Renal cortical epithelial cell (primary cell): ENCODE measurements around the gene TMEM165. TPM values are rescaled to one million over a fixed set of nuclear protein-coding genes. Genes with fewer than 3 reads are reported as not detected.
"Not testable (repeated sequence)": the region's sequence is repeated elsewhere in the genome, so short reads cannot be mapped to it uniquely, and the experiment has no call there.

ENCODE experiments used
- DNase-seq: peaks from one replicate; pipeline ENCODE4 v3.0.0-alpha.2; 2011; ENCODE audit warnings: low read depth
- total RNA-seq: library from RNA; depleted of rRNA; stranded (reverse); fragments of >200 nt; gene quantifications from 2 replicates; pipeline ENCODE4 v1.2.3, GENCODE V29; 2014

Gene TMEM165
- 188 and 221 TPM in 2 replicates for total RNA-seq

GRCh38 chr4:55395529-55396307, at the start of gene TMEM165:
TMEM165 (plus strand) TSS chr4:55395957; CDS start chr4:55396190, 233 bp downstream.
- DNase-seq = peak; percentile 58

- DNase-seq = no peak
Observed at GRCh38 chr4:55345980-55346850, 49.5 kb upstream of the TMEM165 start, which contains the start of gene SRD5A3. SRD5A3 (plus strand) TSS chr4:55346242; CDS start chr4:55346337, 95 bp downstream.

- no peak for DNase-seq
Observed at GRCh38 chr4:55346851-55347255, 48.9 kb upstream of the TMEM165 start.

GRCh38 chr4:55347610-55348228, 48.0 kb upstream of the TMEM165 start:
- DNase-seq = no peak

- no peak for DNase-seq
Observed at GRCh38 chr4:55348466-55348865, 47.3 kb upstream of the TMEM165 start.

GRCh38 chr4:55350870-55351269, 44.9 kb upstream of the TMEM165 start:
- DNase-seq = not testable (repeated sequence)

- DNase-seq = no peak
Observed at GRCh38 chr4:55351824-55352223, 43.9 kb upstream of the TMEM165 start.

GRCh38 chr4:55352726-55353125, 43.0 kb upstream of the TMEM165 start:
- DNase-seq = no peak

GRCh38 chr4:55353228-55353747, 42.5 kb upstream of the TMEM165 start:
- not testable (repeated sequence) for DNase-seq

- DNase-seq = no peak
Observed at GRCh38 chr4:55354648-55355047, 41.1 kb upstream of the TMEM165 start.

- no peak for DNase-seq
Observed at GRCh38 chr4:55355555-55355954, 40.2 kb upstream of the TMEM165 start.

- DNase-seq = peak; percentile 85
Observed at GRCh38 chr4:55356991-55357461, 38.7 kb upstream of the TMEM165 start.

GRCh38 chr4:55358246-55358645, 37.5 kb upstream of the TMEM165 start:
- no peak for DNase-seq

- peak; percentile 84 for DNase-seq
Observed at GRCh38 chr4:55358668-55359067, 37.1 kb upstream of the TMEM165 start.

GRCh38 chr4:55359397-55359916, 36.3 kb upstream of the TMEM165 start:
- no peak for DNase-seq

GRCh38 chr4:55362938-55363337, 32.8 kb upstream of the TMEM165 start:
- not testable (repeated sequence) for DNase-seq

GRCh38 chr4:55363691-55364351, 31.9 kb upstream of the TMEM165 start:
- no peak for DNase-seq

GRCh38 chr4:55364691-55365344, 30.9 kb upstream of the TMEM165 start:
- DNase-seq = no peak

- DNase-seq = no peak
Observed at GRCh38 chr4:55365345-55365728, 30.4 kb upstream of the TMEM165 start.

GRCh38 chr4:55366621-55367020, 29.1 kb upstream of the TMEM165 start:
- no peak for DNase-seq
